WTC11 (cell line): ENCODE results near the gene YTHDC1. TPM values are rescaled to one million over a fixed set of nuclear protein-coding genes. Genes with fewer than 3 reads are reported as not detected.
"Not testable (repeated sequence)": the region's sequence is repeated elsewhere in the genome, so short reads cannot be mapped to it uniquely, and the experiment has no call there.

Experiments
- ATAC-seq: fragments of 200-7000 bp; cut with Tn5 transposase; 2 replicates; pipeline ENCODE4 v1.10.0; 2021; ENCODE audit warnings: mild to moderate bottlenecking, moderate library complexity
- CTCF ChIA-PET: fragments of 300-600 bp; sonication (Branson Sonifier 250); formaldehyde crosslinking; loops from one replicate; lab custom pipeline; 2021; ENCODE audit warnings: antibody characterized with exemption; lab: Charles Lee
- POLR2A ChIA-PET: fragments of 350-600 bp; sonication (Branson Sonifier 250); formaldehyde crosslinking; loops from one replicate; lab custom pipeline; 2021; ENCODE audit warnings: antibody characterized with exemption; lab: Charles Lee
- DNase-seq: peaks from one replicate; pipeline ENCODE4 v3.0.0; 2021; ENCODE audit warnings: low spot score
- H3K27ac Mint-ChIP-seq: 2 replicates; pipeline ENCODE4 v1.8.0; 2021; ENCODE audit warnings: mixed read lengths
- H3K27me3 Mint-ChIP-seq: 2 replicates; pipeline ENCODE4 v1.8.0; 2021; ENCODE audit warnings: low read depth, mild to moderate bottlenecking, moderate library complexity, mixed read lengths
- H3K36me3 Mint-ChIP-seq: 2 replicates; pipeline ENCODE4 v1.8.0; 2021; ENCODE audit warnings: mixed read lengths
- H3K4me1 Mint-ChIP-seq: 2 replicates; pipeline ENCODE4 v1.8.0; 2022; ENCODE audit warnings: mixed read lengths
- H3K4me3 Mint-ChIP-seq: 2 replicates; pipeline ENCODE4 v1.8.0; 2021; ENCODE audit warnings: mild to moderate bottlenecking, moderate library complexity, mixed read lengths
- H3K9me3 Mint-ChIP-seq: 2 replicates; pipeline ENCODE4 v1.8.0; 2021; ENCODE audit warnings: mixed read lengths
- EMX1 ChIP-seq: fragments of 250-450 bp; sonication (Bioruptor Pico); IDR thresholded peaks from 2 replicates; pipeline ENCODE4 v1.8.0; 2021; ENCODE audit warnings: mild to moderate bottlenecking
- ERG ChIP-seq: fragments of 250-450 bp; sonication (Bioruptor Pico); IDR thresholded peaks from 2 replicates; pipeline ENCODE4 v1.8.0; 2021; ENCODE audit warnings: mild to moderate bottlenecking
- ESRRA ChIP-seq: sonication (generic); formaldehyde crosslinking; IDR thresholded peaks from 2 replicates; pipeline ENCODE4 v1.8.1; 2022; ENCODE audit warnings: mild to moderate bottlenecking, missing genetic modification reagents, borderline replicate concordance
- GRHL2 ChIP-seq: fragments of 250-450 bp; sonication (Bioruptor Pico); IDR thresholded peaks from 2 replicates; pipeline ENCODE4 v1.8.0; 2022; ENCODE audit warnings: mild to moderate bottlenecking, moderate library complexity; ENCODE audit not compliant: insufficient replicate concordance, severe bottlenecking
- JUN ChIP-seq: sonication (generic); formaldehyde crosslinking; IDR thresholded peaks from 2 replicates; pipeline ENCODE4 v1.8.0; 2023; ENCODE audit warnings: mild to moderate bottlenecking, missing genetic modification reagents
- OVOL2 ChIP-seq: fragments of 250-450 bp; sonication (Bioruptor Pico); IDR thresholded peaks from 2 replicates; pipeline ENCODE4 v1.9.0; 2021; ENCODE audit warnings: mild to moderate bottlenecking, borderline replicate concordance
- PRDM15 ChIP-seq: sonication (generic); formaldehyde crosslinking; IDR thresholded peaks from 2 replicates; pipeline ENCODE4 v1.8.0; 2022; ENCODE audit warnings: missing genetic modification reagents
- SMAD3 ChIP-seq: sonication (generic); formaldehyde crosslinking; IDR thresholded peaks from 2 replicates; pipeline ENCODE4 v1.8.0; 2022; ENCODE audit warnings: missing genetic modification reagents, mild to moderate bottlenecking, borderline replicate concordance
- TEAD1 ChIP-seq: sonication (generic); formaldehyde crosslinking; IDR thresholded peaks from 2 replicates; pipeline ENCODE4 v1.8.0; 2022; ENCODE audit warnings: mild to moderate bottlenecking, missing genetic modification reagents
- USF1 ChIP-seq: sonication (generic); formaldehyde crosslinking; IDR thresholded peaks from 2 replicates; pipeline ENCODE4 v1.8.0; 2022; ENCODE audit warnings: mild to moderate bottlenecking, missing genetic modification reagents
- ZNF396 ChIP-seq: fragments of 250-450 bp; sonication (Bioruptor Pico); IDR thresholded peaks from 2 replicates; pipeline ENCODE4 v1.8.0; 2021; ENCODE audit warnings: mild to moderate bottlenecking, moderate library complexity, borderline replicate concordance
- ZNF423 ChIP-seq: fragments of 250-450 bp; sonication (Bioruptor Pico); IDR thresholded peaks from 2 replicates; pipeline ENCODE4 v2.1.2; 2022; ENCODE audit warnings: mild to moderate bottlenecking, moderate library complexity
- ZNF671 ChIP-seq: fragments of 250-450 bp; sonication (Bioruptor Pico); IDR thresholded peaks from 2 replicates; pipeline ENCODE4 v1.8.0; 2021; ENCODE audit warnings: mild to moderate bottlenecking
- total RNA-seq: library from RNA; stranded (reverse); gene quantifications from 3 replicates; pipeline ENCODE4 v1.2.3, GENCODE V29; 2021
- TF ChIP-seq, protein P1 (sequence below): sonication (generic); formaldehyde crosslinking; conservative IDR thresholded peaks from 2 replicates; pipeline ENCODE4 v1.8.1; 2022; ENCODE audit warnings: mild to moderate bottlenecking, missing genetic modification reagents
- TF ChIP-seq, protein P2 (sequence below): fragments of 250-450 bp; sonication (Bioruptor Pico); conservative IDR thresholded peaks from 2 replicates; pipeline ENCODE4 v1.9.0; 2021; ENCODE audit warnings: mild to moderate bottlenecking
- TF ChIP-seq, protein P3 (sequence below): sonication (generic); formaldehyde crosslinking; IDR thresholded peaks from 2 replicates; pipeline ENCODE4 v1.8.0; 2022; ENCODE audit warnings: mild to moderate bottlenecking, missing genetic modification reagents
- TF ChIP-seq, protein P4 (sequence below): fragments of 250-450 bp; sonication (Bioruptor Pico); IDR thresholded peaks from 2 replicates; pipeline ENCODE4 v2.1.2; 2022; ENCODE audit warnings: mild to moderate bottlenecking, moderate library complexity

Gene YTHDC1
- total RNA-seq, 1 experiment from 2014 or later: 118 TPM

- peak; percentile 41 for ATAC-seq
- H3K9me3 Mint-ChIP-seq: peaks cover 5% of the 10 kb centered on the region; the same call in 1 of the 2 replicates
- H3K4me1 Mint-ChIP-seq: peaks cover 57% of the 10 kb centered on the region
- no peaks in the 10 kb centered on the region for H3K27me3 Mint-ChIP-seq
- ChIA-PET POLR2A (interaction anchor here (0.7 kb wide), 1 partner anchor 24 kb away, joined by 4 read pairs; no protein-coding TSS in a partner anchor), CTCF (no interaction called here)
- no peak overlapping the region for H3K4me3 Mint-ChIP-seq
- no peak overlapping the region for H3K27ac Mint-ChIP-seq
- H3K36me3 Mint-ChIP-seq: no peaks in the 10 kb centered on the region; the same call in 1 of the 2 replicates
- TF ChIP-seq ERG (CRISPR knock-in tag) (no peak), GRHL2 (no peak), SMAD3 (CRISPR knock-in tag) (no peak), TEAD1 (no peak), ZNF671 (CRISPR knock-in tag) (no peak), ZNF396 (no peak), OVOL2 (no peak), ESRRA (CRISPR knock-in tag) (no peak)
- no peak for DNase-seq
Observed at GRCh38 chr4:68391436-68391835, 41.5 kb upstream of the YTHDC1 start.

GRCh38 chr4:68390205-68390935 lies 40.5 kb upstream of the YTHDC1 start:
- peaks cover 59% of the 10 kb centered on the region for H3K4me1 Mint-ChIP-seq
- ChIA-PET CTCF (interaction anchor here (1.1 to 1.7 kb wide), 3 partner anchors 14 to 119 kb away, joined by 3 to 8 read pairs (median 4); no protein-coding TSS in a partner anchor), POLR2A (no interaction called here)
- peak overlapping the region; percentile 87 for H3K27ac Mint-ChIP-seq
- no peaks in the 10 kb centered on the region for H3K27me3 Mint-ChIP-seq
- no peaks in the 10 kb centered on the region; the same call in 1 of the 2 replicates for H3K36me3 Mint-ChIP-seq
- DNase-seq (no peak), ATAC-seq (no peak)
- H3K9me3 Mint-ChIP-seq: peaks cover 5% of the 10 kb centered on the region; the same call in 1 of the 2 replicates
- no peak overlapping the region; the same call in 1 of the 2 replicates for H3K4me3 Mint-ChIP-seq
- TF ChIP-seq JUN (CRISPR knock-in tag) (no peak), PRDM15 (CRISPR knock-in tag) (no peak)
- TF ChIP-seq, protein P1, sequence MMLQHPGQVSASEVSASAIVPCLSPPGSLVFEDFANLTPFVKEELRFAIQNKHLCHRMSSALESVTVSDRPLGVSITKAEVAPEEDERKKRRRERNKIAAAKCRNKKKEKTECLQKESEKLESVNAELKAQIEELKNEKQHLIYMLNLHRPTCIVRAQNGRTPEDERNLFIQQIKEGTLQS (CRISPR knock-in tag): no peak

GRCh38 chr4:68389386-68389913 lies 39.6 kb upstream of the YTHDC1 start:
- DNase-seq: peak; percentile 31
- POLR2A ChIA-PET, H3K4me3 Mint-ChIP-seq, H3K36me3 Mint-ChIP-seq, H3K9me3 Mint-ChIP-seq, H3K27me3 Mint-ChIP-seq: not testable (repeated sequence)
- H3K27ac Mint-ChIP-seq: peak overlapping the region; percentile 75
- 0 out of 2 replicates have a peak, but pooled peaks have one; percentile 35 for TF ChIP-seq USF1 (CRISPR knock-in tag)
- TF ChIP-seq EMX1: 0 out of 2 replicates have a peak, but pooled peaks have one; percentile 44
- TF ChIP-seq ZNF423 (CRISPR knock-in tag): 0 out of 2 replicates have a peak, but pooled peaks have one; percentile 37
- TF ChIP-seq, protein P2, sequence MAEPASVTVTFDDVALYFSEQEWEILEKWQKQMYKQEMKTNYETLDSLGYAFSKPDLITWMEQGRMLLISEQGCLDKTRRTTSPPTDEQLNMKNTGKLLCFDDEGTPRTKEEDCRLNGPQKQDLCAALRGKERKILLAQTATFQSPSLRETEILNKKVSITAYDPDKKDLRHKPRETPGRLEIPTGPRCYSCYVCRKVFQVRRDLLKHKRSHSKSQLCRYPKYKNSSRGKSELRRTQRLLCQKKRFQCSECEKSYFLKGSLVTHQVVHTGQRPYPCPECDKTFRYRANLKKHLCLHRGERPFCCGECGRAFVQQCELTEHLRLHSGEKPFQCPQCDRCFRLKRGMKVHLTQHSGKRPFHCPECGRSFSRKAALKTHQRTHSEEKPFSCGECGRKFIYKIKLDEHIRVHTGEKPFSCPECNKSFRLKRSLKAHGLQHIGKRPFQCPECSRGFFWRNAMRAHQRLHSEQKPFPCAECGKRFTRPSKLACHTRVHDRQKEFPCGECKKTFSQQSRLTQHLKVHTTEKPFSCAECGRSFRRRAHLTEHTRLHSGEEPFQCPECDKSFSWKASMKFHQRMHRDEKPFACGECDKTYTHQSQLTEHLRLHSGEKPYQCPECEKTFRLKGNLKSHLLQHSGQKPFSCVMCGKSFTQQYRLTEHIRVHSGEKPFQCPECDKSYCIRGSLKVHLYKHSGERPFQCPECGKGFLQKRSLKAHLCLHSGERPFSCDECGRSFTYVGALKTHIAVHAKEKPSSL: 0 out of 2 replicates have a peak, but pooled peaks have one; percentile 55
- TF ChIP-seq, protein P3, sequence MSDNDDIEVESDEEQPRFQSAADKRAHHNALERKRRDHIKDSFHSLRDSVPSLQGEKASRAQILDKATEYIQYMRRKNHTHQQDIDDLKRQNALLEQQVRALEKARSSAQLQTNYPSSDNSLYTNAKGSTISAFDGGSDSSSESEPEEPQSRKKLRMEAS: peak; percentile 61; the same call in 1 of the 2 replicates
- TF ChIP-seq, protein P4, sequence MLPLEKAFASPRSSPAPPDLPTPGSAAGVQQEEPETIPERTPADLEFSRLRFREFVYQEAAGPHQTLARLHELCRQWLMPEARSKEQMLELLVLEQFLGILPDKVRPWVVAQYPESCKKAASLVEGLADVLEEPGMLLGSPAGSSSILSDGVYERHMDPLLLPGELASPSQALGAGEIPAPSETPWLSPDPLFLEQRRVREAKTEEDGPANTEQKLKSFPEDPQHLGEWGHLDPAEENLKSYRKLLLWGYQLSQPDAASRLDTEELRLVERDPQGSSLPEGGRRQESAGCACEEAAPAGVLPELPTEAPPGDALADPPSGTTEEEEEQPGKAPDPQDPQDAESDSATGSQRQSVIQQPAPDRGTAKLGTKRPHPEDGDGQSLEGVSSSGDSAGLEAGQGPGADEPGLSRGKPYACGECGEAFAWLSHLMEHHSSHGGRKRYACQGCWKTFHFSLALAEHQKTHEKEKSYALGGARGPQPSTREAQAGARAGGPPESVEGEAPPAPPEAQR (CRISPR knock-in tag): peak; percentile 87; the same call in 1 of the 2 replicates
- ATAC-seq: peak; percentile 72
- peaks cover 55% of the 10 kb centered on the region for H3K4me1 Mint-ChIP-seq
- CTCF ChIA-PET: interaction anchor here (1.1 to 1.7 kb wide), 3 partner anchors 14 to 118 kb away, joined by 3 to 8 read pairs (median 4); no protein-coding TSS in a partner anchor
